ENCODE measurements around the gene STX12.
"Not testable (repeated sequence)": the region's sequence is repeated elsewhere in the genome, so short reads cannot be mapped to it uniquely, and the experiment has no call there.

The STX12 gene

GRCh38 chr1:27831568-27832410 is 58.8 kb downstream of the STX12 start:
- DNase-seq: no peak

DNA sequence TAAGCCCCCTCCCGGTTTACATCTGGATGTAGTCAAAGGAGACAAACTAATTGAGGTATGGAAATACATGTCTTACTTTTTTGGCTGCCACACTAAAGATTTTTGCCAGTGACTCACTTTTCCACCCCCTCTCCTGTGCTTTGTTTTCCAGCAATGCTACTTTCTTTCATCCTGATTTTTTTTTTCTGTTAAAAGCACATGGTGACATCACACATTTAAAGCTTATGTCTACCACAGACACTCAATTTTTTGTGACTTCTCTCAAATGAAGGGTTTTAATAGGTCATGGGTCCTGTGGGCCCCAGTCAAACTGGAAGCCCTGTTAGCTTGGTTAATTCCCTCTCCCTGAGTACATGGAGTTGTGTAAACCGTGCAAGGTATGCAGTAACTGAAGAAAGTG is 59.7 kb downstream of the STX12 start:
- DNase-seq: no peak

- no peak for DNase-seq
Measured at GRCh38 chr1:27833470-27833869, 60.5 kb downstream of the STX12 start.

- no peak for DNase-seq
Measured at GRCh38 chr1:27835046-27835445, 62.0 kb downstream of the STX12 start.

GRCh38 chr1:27835501-27835900 is 62.5 kb downstream of the STX12 start:
- DNase-seq: no peak

DNA sequence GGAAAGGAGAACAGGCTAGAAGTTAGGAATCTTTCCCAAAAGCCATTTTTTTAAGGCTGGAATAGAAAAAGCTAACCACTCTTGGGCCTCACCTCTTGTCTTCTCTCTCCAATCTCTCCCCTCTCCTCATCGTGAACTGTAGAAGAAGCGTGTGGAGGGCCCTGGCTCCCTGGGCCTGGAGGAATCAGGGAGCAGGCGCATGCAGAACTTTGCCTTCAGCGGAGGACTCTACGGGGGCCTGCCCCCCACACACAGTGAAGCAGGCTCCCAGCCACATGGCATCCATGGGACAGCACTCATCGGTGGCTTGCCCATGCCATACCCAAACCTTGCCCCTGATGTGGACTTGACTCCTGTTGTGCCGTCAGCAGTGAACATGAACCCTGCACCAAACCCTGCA is 76.9 kb downstream of the STX12 start:
- no peak for DNase-seq

GRCh38 chr1:27855085-27855484 is 82.1 kb downstream of the STX12 start:
- no peak for DNase-seq

DNA sequence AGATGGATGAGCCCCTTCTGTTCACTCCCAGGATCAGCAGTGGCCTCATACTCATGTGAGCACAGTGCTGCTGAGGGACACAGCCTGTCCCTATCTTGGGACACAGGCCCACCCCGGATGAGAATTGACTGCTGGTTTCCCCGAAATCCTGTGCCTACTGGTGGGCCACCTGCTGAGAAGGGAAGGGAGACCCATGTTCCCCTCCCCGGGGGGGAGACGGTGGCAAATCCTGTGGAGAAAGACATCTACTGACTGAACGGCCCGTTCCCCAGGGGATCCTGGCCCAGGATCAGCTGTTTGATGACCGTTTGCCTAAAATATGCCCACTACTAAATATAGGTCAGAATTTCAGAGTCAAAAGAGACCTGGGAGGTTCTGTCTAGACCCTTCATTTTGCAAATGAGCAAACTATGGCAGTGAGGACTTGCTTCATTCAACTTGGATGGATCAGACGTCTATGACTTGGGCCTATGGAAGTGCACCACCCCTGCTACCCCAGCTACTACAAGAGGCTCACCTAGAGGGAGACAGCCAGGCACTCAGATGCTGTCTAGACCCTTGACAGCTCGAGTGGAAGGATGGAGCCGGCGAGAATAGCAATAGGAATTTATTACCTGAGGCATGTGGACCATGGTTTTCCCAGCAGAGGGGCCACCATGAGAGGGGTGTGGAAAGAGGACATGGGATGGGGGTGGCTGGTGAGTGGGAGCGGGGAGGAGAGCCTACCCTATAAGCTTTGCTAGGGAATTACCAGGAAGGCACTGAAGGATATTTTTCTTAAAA is 83.7 kb downstream of the STX12 start:
- no peak for DNase-seq

- not testable (repeated sequence) for DNase-seq
Measured at GRCh38 chr1:27857552-27857951, 84.5 kb downstream of the STX12 start.

- DNase-seq: peak; percentile 70
Measured at GRCh38 chr1:27858072-27858948, 85.3 kb downstream of the STX12 start.

DNA sequence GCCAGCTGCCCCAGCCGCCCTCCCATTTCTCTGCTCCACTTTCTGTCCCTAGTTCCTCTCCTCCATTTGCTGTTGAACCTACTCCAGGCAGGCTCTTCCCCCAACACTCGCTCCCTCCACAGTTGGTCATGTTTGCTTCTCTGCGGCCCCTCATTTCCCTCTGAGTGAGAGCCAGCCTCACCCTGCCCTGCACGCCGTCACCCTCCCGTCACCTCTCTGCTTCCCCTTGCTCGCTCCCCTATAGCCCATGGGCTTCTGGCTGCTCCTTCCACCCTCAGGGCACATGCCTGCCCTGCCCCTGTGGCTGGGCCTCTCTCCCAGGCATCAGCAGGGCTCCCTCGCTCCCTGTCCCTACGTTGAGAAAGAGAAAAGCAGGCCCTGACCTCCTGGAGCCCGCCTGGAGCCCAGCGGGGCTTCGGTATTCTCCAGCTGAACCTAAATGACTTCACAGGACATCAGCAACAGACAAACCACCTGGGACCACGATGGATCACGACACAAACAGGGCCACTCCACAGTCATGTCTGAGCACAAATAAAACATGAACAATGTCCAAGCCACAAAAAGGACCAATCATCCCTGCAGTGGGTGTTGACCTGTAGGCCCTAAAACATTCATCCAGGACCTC is 86.0 kb downstream of the STX12 start:
- DNase-seq: no peak

GRCh38 chr1:27861436-27861835 is 88.4 kb downstream of the STX12 start:
- no peak for DNase-seq

- DNase-seq: no peak
Measured at GRCh38 chr1:27862004-27862403, 89.0 kb downstream of the STX12 start.

DNA sequence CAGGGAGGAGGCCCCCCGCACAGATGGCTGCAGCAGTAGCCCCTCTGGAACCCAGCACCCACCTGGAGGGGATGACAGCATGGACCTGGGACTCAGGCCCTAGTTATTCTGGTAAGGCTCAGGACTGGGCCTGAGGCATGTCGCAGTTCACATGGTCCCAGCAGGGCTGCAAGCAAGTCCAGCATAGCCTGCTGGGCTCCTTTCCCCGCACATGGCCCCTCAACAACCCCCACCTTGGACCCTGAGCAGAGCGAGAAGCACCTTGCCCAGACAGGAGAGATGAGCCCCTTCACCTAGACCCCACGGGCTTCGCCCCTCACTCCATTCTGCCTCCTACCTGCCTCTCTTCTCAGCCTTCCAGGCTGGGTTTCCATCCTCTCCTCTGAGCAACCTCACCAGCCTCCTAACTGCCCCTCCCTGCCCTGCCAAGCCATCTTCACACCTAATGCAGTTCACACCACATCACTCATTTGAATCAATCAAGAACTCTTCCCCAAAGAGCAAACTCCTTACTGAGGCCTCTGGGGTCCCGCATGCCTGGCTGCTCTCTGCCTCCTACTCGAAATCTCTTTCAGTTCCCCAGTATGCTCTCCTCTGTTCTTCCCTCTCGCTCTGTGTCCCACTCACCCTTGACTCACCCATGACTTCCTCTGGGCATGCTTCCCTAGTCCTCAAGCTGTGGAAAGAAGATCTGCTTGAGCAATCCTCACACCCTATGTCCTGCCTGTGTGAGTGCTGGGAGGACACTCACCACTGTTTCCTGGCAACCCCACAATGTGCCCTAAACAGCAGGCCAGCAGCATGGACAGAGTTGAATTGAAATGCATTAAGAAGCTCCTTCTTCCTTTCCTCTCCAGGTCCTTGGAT is 89.9 kb downstream of the STX12 start:
- DNase-seq: peak; percentile 23

DNA sequence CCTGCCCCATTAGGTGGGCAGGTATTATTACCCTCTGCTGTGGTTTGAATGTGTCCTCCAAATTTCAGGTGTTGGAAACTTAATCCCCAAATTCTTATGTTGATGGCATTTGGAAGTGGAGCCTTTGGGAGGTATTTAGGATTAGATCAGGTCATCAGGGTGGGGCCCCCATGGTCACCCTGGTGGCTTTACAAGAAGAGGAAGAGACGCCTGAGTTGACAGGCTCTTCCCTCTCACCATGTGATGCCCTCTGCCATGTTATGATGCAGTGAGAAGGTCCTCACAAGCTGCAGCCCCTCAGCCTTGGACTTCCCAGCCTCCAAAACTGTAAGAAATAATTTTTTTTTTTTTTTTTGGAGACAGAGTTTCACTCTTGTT is 90.5 kb downstream of the STX12 start:
- DNase-seq: no peak

- peak; percentile 44 for DNase-seq
Measured at GRCh38 chr1:27864264-27864895, 91.4 kb downstream of the STX12 start.

- DNase-seq: no peak
Measured at GRCh38 chr1:27865821-27866220, 92.8 kb downstream of the STX12 start.

GRCh38 chr1:27868556-27868931 is 95.5 kb downstream of the STX12 start:
- DNase-seq: no peak

DNA sequence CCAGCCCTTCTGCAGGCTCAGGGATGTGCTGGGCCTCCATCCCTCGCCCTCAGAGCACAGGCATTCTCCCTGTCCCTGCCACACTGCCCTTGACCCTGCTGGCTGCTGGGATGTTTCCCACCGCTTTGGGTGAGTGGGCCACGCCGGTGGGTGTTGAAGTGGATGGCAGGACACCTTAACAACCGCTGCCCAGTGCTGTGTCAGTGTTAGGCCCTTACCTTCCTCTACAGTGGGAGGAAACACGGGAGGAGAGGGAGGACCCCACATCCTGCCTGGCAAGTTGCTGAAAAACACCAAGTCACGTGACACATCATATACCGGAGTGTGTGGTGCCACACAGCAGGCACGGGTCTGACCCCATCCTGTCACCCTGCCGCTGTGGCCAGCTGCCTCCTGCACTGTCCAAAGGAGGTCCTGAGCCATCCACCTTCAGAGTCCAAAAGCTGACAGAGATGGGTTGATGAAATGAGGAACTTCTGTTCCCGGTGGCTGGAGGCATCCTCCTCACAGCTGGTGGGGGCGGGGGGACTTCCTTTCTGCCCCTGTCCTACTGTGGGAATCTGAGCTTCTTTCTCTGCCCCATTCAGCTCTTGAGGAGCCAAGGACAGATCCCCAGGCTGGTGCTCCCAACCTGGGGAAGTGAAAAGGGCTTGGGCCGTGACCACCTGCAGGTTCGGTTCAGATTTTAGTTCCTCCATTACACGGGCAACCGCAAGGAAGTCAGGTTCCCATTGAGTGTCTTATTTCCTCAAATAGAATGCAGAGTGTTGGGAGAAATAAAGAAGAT is 96.1 kb downstream of the STX12 start:
- peak; percentile 80 for DNase-seq

GRCh38 chr1:27869719-27870085 is 96.7 kb downstream of the STX12 start:
- no peak for DNase-seq

GRCh38 chr1:27871076-27871475 is 98.1 kb downstream of the STX12 start:
- DNase-seq: not testable (repeated sequence)
